ENCODE data around the gene FERD3L.

Gene FERD3L

DNA sequence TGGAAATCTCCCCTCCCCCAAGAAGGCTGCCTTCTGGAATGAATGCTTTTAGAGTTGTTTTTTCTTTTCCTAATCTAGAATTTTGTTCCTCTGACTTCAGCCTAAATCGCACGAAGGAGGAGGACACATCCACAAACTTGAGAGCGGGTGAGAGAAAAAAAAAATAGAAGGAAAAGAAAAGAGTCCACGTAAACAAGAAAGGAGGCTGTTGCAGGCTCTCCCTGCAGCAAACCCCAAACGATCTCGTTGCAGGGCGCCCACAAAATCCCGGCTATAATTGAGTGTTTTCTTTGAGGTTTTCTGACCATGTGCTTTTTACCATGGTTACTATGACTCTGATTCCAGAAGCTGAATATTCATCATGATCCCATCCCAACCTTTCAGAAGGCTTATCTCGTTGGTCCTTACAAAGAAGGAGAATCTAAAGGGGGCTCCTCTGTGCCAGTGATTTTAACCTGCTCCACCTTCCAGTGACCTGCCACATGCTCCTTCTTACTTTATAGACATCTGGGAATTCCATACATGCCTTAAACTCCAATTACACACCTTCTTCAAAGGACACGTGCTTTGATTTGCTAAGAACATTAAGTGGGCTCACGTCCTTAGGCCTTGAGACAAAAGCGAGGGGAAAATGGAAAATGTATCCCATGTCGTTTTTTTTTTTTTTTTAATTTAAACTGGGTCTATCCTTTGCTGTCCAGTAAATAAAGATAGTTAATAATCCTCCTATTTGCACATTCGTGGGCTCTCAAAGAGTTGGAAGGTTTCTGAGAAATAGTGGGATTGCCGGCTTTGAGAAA lies 33.5 kb downstream of the FERD3L start:
- no peaks in the 10 kb centered on the region for H3K9me3 ChIP-seq
- peaks cover 0 to 47% of the 10 kb centered on the region in 2 donors for H3K27me3 ChIP-seq
- peaks cover 2 to 23% (median 15%) of the 10 kb centered on the region in 4 donors for H3K4me1 ChIP-seq
- peak overlapping the region; percentile 36 to 37 for H3K4me3 ChIP-seq
- intact Hi-C loops (cut with DNase I; ENCODE audit: low total_unique reads): no loop called here
- DNase-seq: no peak
- no peaks in the 10 kb centered on the region for H3K36me3 ChIP-seq
- H3K27ac ChIP-seq: peak overlapping the region in 1 of 2 donors; percentile 46
- TF ChIP-seq, protein P1, sequence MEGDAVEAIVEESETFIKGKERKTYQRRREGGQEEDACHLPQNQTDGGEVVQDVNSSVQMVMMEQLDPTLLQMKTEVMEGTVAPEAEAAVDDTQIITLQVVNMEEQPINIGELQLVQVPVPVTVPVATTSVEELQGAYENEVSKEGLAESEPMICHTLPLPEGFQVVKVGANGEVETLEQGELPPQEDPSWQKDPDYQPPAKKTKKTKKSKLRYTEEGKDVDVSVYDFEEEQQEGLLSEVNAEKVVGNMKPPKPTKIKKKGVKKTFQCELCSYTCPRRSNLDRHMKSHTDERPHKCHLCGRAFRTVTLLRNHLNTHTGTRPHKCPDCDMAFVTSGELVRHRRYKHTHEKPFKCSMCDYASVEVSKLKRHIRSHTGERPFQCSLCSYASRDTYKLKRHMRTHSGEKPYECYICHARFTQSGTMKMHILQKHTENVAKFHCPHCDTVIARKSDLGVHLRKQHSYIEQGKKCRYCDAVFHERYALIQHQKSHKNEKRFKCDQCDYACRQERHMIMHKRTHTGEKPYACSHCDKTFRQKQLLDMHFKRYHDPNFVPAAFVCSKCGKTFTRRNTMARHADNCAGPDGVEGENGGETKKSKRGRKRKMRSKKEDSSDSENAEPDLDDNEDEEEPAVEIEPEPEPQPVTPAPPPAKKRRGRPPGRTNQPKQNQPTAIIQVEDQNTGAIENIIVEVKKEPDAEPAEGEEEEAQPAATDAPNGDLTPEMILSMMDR (IDR thresholded peaks at IDR 0.05): no peak

DNA sequence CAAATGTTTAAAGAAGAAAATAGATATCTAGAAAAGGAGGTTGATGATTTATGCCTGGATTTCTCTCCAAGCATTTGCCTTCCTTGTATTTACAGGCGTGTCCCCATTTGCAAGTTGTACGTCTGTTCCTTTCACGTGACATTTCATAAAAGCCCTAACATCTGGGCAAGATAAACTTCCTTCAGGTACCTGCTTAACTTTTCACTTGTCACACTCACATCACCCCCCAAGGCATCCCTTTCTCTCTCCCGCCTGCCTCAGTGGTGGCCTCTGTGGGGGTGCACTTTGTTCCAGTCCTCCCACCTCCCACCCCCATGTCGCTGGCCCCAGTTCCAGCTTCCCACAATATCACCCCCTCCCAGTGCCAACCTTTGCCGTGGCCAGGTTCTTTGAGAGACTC lies 34.4 kb downstream of the FERD3L start:
- Histone ChIP-seq H3K9me3 (no peaks in the 10 kb centered on the region), H3K4me1 (peaks cover 5 to 25% (median 10%) of the 10 kb centered on the region in 4 donors), H3K36me3 (no peaks in the 10 kb centered on the region), H3K27me3 (peaks cover 0 to 48% of the 10 kb centered on the region in 2 donors), H3K27ac (no peak overlapping the region), H3K4me3 (no peak overlapping the region)
- DNase-seq: no peak
- TF ChIP-seq, protein P1 (IDR thresholded peaks at IDR 0.05): no peak
- intact Hi-C loops (cut with DNase I; ENCODE audit: low total_unique reads): no loop called here

DNA sequence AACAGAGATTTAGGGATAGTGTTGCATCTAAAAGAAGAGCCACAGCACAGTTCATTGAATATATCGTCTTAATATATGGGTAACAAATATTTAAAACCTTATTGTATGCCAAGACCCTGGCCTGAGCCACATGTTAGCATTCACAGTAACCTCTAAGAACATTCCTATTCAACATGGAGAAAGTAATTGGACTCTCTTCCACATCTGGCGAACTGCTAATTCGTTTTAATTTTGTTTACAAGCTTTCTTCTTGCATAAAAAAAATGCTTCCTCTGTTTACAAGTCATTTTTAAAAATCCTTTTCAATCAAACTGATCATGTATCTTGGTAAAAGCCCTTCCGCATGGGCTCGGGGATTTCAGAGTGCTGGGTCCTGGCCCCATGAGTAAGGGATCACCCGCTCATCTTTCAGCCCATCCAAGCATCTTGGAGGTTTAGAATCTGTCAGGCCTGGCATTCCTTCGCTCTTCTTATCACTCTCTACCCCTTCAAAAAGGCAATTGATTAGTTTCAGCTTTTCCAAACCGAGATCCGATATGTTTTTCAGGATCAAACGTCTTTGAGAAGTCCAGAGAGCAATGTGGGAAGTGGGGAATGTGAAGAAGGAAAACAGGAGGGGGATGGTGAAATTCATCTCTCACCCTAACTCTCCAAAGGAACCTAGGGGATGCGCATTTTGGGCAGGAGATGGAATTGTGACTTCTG lies 35.0 kb downstream of the FERD3L start:
- intact Hi-C loops (cut with DNase I; ENCODE audit: low total_unique reads): no loop called here
- H3K36me3 ChIP-seq: no peaks in the 10 kb centered on the region
- no peaks in the 10 kb centered on the region for H3K9me3 ChIP-seq
- TF ChIP-seq, protein P1 (IDR thresholded peaks at IDR 0.05): no peak
- H3K27ac ChIP-seq: no peak overlapping the region
- no peak overlapping the region for H3K4me3 ChIP-seq
- peaks cover 5 to 26% (median 10%) of the 10 kb centered on the region in 4 donors for H3K4me1 ChIP-seq
- DNase-seq: no peak
- H3K27me3 ChIP-seq: peaks cover 0 to 50% of the 10 kb centered on the region in 2 donors

DNA sequence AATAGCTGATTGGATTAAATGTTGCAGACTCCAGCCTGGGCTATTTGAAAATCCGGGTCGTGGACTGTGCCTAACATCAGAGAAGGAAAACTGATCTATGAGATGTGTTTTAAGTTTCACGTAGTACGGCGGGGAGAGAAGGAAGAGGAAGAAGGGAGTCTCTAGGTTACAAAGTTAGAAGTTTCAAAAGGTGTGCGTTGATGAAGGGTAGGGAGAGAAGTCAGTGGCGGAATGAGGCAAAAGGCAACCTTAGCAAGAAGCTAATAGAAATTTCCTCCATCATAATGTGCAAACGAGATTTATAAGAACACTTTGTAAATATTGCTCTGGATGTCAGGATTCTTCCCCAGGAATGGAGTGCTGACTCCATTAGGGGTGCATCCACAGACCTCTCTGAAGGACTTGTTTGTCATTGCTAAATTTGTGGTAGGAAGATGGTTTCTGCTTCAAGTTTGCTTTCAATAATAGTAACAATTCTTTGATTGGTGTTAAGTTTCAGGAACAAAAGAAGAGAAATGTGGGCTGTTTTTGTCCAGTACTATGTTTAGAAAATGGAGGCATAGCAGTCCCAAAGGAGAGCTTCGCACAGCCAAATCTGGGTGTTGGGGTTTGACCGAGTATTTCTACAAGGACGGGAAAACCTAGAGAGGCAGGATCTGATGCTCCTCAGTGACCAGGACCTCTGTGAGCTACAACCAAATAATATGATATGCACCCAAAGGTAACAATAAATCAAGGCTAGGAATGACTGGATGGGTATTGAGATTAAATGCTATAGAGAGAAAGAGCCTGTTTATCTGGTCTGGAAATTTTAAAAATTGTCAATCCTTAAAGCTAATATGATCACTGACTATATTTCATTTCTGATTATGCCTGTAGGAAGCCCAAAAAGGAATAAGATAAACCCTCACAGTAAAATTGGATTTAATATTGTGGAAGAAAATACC lies 35.9 kb downstream of the FERD3L start:
- peaks cover 0 to 50% of the 10 kb centered on the region in 2 donors for H3K27me3 ChIP-seq
- TF ChIP-seq, protein P1 (IDR thresholded peaks at IDR 0.05): no peak
- H3K27ac ChIP-seq: no peak overlapping the region
- H3K4me3 ChIP-seq: no peak overlapping the region
- no peaks in the 10 kb centered on the region for H3K9me3 ChIP-seq
- no peaks in the 10 kb centered on the region for H3K36me3 ChIP-seq
- intact Hi-C loops (cut with DNase I; ENCODE audit: low total_unique reads): no loop called here
- peaks cover 5 to 26% (median 10%) of the 10 kb centered on the region in 4 donors for H3K4me1 ChIP-seq
- DNase-seq: no peak
